ENCODE results near the gene IGFBP5.

Gene IGFBP5

GRCh38 chr2:216688731-216689340 lies 6.5 kb downstream of the IGFBP5 start:
- no peak for DNase-seq (ENCODE audit: low read depth)

GRCh38 chr2:216687646-216688045 lies 7.7 kb downstream of the IGFBP5 start:
- DNase-seq (ENCODE audit: low read depth): no peak

- no peak for DNase-seq (ENCODE audit: low read depth)
These were observed 8.2 kb downstream of the IGFBP5 start for GRCh38 chr2:216687111-216687510.

GRCh38 chr2:216685327-216685875 lies 9.9 kb downstream of the IGFBP5 start:
- DNase-seq (ENCODE audit: low read depth): no peak

GRCh38 chr2:216683846-216684245 lies 11.5 kb downstream of the IGFBP5 start:
- no peak for DNase-seq (ENCODE audit: low read depth)

GRCh38 chr2:216681683-216682082 lies 13.7 kb downstream of the IGFBP5 start:
- DNase-seq (ENCODE audit: low read depth): no peak

- no peak for DNase-seq (ENCODE audit: low read depth)
These were observed 14.3 kb downstream of the IGFBP5 start for GRCh38 chr2:216680951-216681629.

GRCh38 chr2:216679658-216680024 lies 15.7 kb downstream of the IGFBP5 start:
- DNase-seq (ENCODE audit: low read depth): no peak

- DNase-seq (ENCODE audit: low read depth): no peak
These were observed 16.3 kb downstream of the IGFBP5 start for GRCh38 chr2:216678813-216679657.

GRCh38 chr2:216678098-216678465 lies 17.3 kb downstream of the IGFBP5 start:
- DNase-seq (ENCODE audit: low read depth): no peak

- DNase-seq (ENCODE audit: low read depth): no peak
These were observed 17.8 kb downstream of the IGFBP5 start for GRCh38 chr2:216677439-216678097.

- no peak for DNase-seq (ENCODE audit: low read depth)
These were observed 18.7 kb downstream of the IGFBP5 start for GRCh38 chr2:216676630-216677029.

- no peak for DNase-seq (ENCODE audit: low read depth)
These were observed 21.0 kb downstream of the IGFBP5 start for GRCh38 chr2:216674376-216674775.

- DNase-seq (ENCODE audit: low read depth): no peak
These were observed 21.7 kb downstream of the IGFBP5 start for GRCh38 chr2:216673609-216674008.

GRCh38 chr2:216673021-216673420 lies 22.3 kb downstream of the IGFBP5 start:
- no peak for DNase-seq (ENCODE audit: low read depth)

GRCh38 chr2:216672466-216672865 lies 22.9 kb downstream of the IGFBP5 start:
- DNase-seq (ENCODE audit: low read depth): no peak

GRCh38 chr2:216671791-216672343 lies 23.5 kb downstream of the IGFBP5 start:
- DNase-seq (ENCODE audit: low read depth): no peak

GRCh38 chr2:216671081-216671411 lies 24.3 kb downstream of the IGFBP5 start:
- no peak for DNase-seq (ENCODE audit: low read depth)

- no peak for DNase-seq (ENCODE audit: low read depth)
These were observed 24.9 kb downstream of the IGFBP5 start for GRCh38 chr2:216670266-216671080.

GRCh38 chr2:216666461-216667233 lies 28.7 kb downstream of the IGFBP5 start:
- DNase-seq (ENCODE audit: low read depth): peak; percentile 55
